ENCODE results near the gene NPHP1. TPM values are rescaled to one million over a fixed set of nuclear protein-coding genes. Genes with fewer than 3 reads are reported as not detected.

Gene NPHP1
- total RNA-seq, 2 donors from 2014 or later = 5.2 to 9.7 TPM

DNA sequence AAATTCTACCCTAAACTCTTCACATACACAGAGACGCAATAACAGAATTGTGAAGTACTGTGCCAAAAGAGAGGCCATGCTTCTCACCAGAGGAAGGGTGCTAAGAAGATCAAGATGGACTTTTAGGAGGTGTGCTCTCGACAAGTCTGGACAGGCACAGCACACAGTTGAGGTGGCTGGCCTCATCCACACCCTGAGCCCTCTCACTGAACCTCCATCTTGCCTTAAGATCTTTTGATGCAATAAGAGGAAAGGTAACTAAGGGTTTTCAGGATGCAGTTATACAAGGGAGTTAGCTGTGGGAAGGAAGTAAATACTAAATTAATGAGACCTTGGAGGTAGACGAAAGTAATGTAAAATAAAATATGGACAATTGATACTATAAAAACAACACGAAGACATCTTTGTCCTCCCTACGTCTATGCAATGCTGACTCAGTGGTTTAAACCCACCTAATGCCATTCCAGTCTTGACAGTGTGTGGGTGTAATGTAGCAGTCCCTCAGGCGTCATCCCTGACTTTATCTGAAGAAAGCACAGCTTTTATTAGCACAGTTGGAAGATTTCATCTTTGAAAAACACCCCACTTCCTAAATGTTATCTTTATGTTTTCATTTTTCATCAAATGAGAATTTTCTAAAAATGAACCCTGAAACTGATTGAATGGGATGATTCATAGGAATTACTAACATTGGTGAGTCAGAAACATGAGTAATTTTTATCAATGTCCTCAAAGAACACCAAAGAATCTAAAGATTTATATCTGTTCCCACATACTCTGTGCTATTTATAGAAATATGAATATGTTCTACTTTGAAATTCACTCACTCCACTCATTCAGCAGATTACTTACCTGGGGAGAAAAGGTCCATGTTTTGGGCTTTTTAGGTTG, 55.2 kb downstream of the NPHP1 start:
- Histone ChIP-seq H3K27me3 (replicated peaks; ENCODE audit: insufficient read depth) (no peaks in the 10 kb centered on the region), H3K4me3 (no peak overlapping the region)

DNA sequence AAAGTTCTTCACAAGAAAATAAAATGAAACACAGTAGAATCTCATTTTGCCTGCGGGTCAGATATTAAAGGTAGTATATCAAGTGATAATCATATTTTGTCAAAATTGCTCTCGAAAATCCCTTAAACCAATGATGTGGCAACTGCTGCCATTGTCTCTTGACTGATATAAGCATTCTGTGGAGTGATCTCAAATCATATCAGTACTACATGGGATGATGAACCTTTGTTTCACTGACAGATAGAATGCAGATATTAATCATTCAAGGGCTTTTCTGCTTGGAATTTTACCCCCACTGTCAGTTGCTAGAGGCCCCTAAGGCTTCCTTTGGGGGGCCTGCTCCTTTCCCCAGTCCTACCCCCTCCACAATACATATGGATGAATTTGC, 57.9 kb downstream of the NPHP1 start:
- no peaks in the 10 kb centered on the region for H3K36me3 ChIP-seq
- no peaks in the 10 kb centered on the region for H3K4me1 ChIP-seq (replicated peaks)
- H3K9me3 ChIP-seq = no peaks in the 10 kb centered on the region
- no peak overlapping the region for H3K4me3 ChIP-seq
- intact Hi-C loops (cut with DNase I) = no loop called here
- H3K27me3 ChIP-seq (replicated peaks; ENCODE audit: insufficient read depth) = no peaks in the 10 kb centered on the region
- no peak for DNase-seq (ENCODE audit: low spot score)
- 96% methylated on average over 2 of the region's 2 CpGs for WGBS
- no peak overlapping the region for H3K27ac ChIP-seq
- TF ChIP-seq, protein P1, sequence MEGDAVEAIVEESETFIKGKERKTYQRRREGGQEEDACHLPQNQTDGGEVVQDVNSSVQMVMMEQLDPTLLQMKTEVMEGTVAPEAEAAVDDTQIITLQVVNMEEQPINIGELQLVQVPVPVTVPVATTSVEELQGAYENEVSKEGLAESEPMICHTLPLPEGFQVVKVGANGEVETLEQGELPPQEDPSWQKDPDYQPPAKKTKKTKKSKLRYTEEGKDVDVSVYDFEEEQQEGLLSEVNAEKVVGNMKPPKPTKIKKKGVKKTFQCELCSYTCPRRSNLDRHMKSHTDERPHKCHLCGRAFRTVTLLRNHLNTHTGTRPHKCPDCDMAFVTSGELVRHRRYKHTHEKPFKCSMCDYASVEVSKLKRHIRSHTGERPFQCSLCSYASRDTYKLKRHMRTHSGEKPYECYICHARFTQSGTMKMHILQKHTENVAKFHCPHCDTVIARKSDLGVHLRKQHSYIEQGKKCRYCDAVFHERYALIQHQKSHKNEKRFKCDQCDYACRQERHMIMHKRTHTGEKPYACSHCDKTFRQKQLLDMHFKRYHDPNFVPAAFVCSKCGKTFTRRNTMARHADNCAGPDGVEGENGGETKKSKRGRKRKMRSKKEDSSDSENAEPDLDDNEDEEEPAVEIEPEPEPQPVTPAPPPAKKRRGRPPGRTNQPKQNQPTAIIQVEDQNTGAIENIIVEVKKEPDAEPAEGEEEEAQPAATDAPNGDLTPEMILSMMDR (IDR thresholded peaks at IDR 0.05) = no peak
- TF ChIP-seq POLR2AphosphoS5 (IDR thresholded peaks at IDR 0.05) (no peak), POLR2A (IDR thresholded peaks at IDR 0.05) (no peak)

More for the DNA sequence above, 55.2 kb downstream of the NPHP1 start:
- Histone ChIP-seq H3K36me3 (no peaks in the 10 kb centered on the region), H3K27ac (no peak overlapping the region), H3K9me3 (no peaks in the 10 kb centered on the region), H3K4me1 (replicated peaks) (no peaks in the 10 kb centered on the region)
- intact Hi-C loops (cut with DNase I) = no loop called here
- 56% methylated on average over 6 of the region's 6 CpGs for whole genome bisulfite sequencing
- TF ChIP-seq POLR2A (IDR thresholded peaks at IDR 0.05) (no peak), POLR2AphosphoS5 (IDR thresholded peaks at IDR 0.05) (no peak)
- TF ChIP-seq, protein P1 (IDR thresholded peaks at IDR 0.05) = no peak
- DNase-seq (ENCODE audit: low spot score) = no peak

DNA sequence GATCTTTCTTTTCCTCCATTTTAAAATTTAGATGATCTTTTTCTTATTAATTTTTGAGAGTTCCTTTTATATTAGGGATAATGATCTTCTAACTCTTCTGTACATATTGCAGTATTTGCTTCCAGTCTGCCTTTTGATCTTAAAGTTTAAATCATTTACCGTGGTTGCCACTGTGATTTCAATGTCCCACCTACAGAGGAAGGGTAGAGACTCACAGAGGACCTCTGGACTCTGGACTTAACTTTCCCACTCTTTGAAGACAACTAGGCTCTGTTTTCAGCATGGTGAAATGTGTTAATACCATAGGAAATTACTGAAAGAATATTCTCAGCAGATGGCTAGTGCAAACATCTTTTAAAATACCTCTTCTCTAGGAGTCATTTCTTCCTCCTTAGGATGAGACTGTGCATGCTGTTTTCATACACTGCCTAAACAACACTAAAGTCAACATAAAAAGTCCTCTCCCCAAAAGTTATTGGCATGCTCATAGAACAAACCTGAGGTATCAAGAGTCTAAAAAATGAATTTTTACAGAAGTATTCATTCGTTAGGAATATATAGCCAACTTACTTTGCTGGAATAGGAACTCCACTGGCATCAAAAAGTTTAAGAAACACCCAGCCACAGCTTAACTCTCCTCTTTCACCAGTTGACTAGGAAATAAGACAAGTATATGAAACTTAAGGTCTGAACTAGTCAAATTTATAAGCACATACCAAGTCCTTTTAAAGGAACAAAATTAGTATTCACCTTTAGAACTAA, 58.4 kb downstream of the NPHP1 start:
- Histone ChIP-seq H3K4me1 (replicated peaks) (no peaks in the 10 kb centered on the region), H3K27me3 (replicated peaks; ENCODE audit: insufficient read depth) (no peaks in the 10 kb centered on the region), H3K27ac (no peak overlapping the region), H3K36me3 (no peaks in the 10 kb centered on the region), H3K4me3 (no peak overlapping the region), H3K9me3 (no peaks in the 10 kb centered on the region)
- no peak for DNase-seq (ENCODE audit: low spot score)
- 76% methylated on average over 2 of the region's 2 CpGs for WGBS
- TF ChIP-seq, protein P1 (IDR thresholded peaks at IDR 0.05) = no peak
- TF ChIP-seq POLR2AphosphoS5 (IDR thresholded peaks at IDR 0.05) (no peak), POLR2A (IDR thresholded peaks at IDR 0.05) (no peak)
- intact Hi-C loops (cut with DNase I) = no loop called here

DNA sequence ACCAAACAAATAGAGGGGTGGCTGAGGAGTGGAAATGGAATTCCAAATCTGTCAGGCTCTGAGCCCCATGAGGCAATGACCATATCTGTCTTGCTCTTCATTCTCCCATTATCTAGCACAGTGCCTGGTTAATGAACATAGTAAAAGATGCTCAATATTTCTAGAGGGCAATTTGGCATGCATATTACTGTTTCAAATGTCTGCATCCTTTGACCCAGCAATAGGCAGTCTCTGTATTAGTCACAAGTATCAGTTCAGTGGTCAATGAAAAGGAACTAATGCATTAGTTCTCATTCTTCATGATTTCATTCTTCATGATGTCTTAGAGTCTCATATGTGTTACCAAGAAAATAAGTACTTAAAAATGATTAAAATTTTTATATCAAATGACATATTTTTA, 60.8 kb downstream of the NPHP1 start:
- no peak overlapping the region for H3K4me3 ChIP-seq
- no peaks in the 10 kb centered on the region for H3K27me3 ChIP-seq (replicated peaks; ENCODE audit: insufficient read depth)
- no peaks in the 10 kb centered on the region for H3K4me1 ChIP-seq (replicated peaks)
- DNase-seq (ENCODE audit: low spot score) = no peak
- H3K27ac ChIP-seq = no peak overlapping the region
- no peaks in the 10 kb centered on the region for H3K36me3 ChIP-seq
- intact Hi-C loops (cut with DNase I) = no loop called here
- H3K9me3 ChIP-seq = no peaks in the 10 kb centered on the region
- TF ChIP-seq POLR2A (IDR thresholded peaks at IDR 0.05) (no peak), POLR2AphosphoS5 (IDR thresholded peaks at IDR 0.05) (no peak)
- TF ChIP-seq, protein P1 (IDR thresholded peaks at IDR 0.05) = no peak

Measured in prostate gland (tissue), 2 donors.